Hepatocyte (in vitro differentiated cells): Measurements from ENCODE around the gene TUBA8. TPM values are rescaled to one million over a fixed set of nuclear protein-coding genes. Genes with fewer than 3 reads are reported as not detected.
A peak's percentile ranks its signal among the peaks of the same experiment; 100 is the strongest.
"Not testable (repeated sequence)": the region's sequence is repeated elsewhere in the genome, so short reads cannot be mapped to it uniquely, and the experiment has no call there.

Experiments used
- DNase-seq: peaks from one replicate; pipeline ENCODE4 v3.0.0-alpha.2; 2016; ENCODE audit warnings: low spot score
- H2AFZ ChIP-seq: fragments of 200-600 bp; sonication (generic); 2 replicates; pipeline ENCODE4 v1.6.0; 2016; ENCODE audit warnings: antibody characterized with exemption, mild to moderate bottlenecking
- H3K27ac ChIP-seq: fragments of 200-600 bp; sonication (generic); 2 replicates; pipeline ENCODE4 v1.5.1; 2016; ENCODE audit warnings: mild to moderate bottlenecking
- H3K27me3 ChIP-seq: fragments of 200-600 bp; sonication (generic); 2 replicates; pipeline ENCODE4 v1.6.1; 2016
- H3K36me3 ChIP-seq: fragments of 200-600 bp; sonication (generic); replicated peaks from 2 replicates; pipeline ENCODE4 v1.5.1; 2016; ENCODE audit warnings: low read depth; ENCODE audit not compliant: insufficient read depth
- H3K4me1 ChIP-seq: fragments of 200-600 bp; sonication (generic); 2 replicates; pipeline ENCODE4 v1.5.1; 2016; ENCODE audit warnings: mild to moderate bottlenecking, moderate library complexity; ENCODE audit not compliant: insufficient read depth
- H3K4me2 ChIP-seq: fragments of 200-600 bp; sonication (generic); 2 replicates; pipeline ENCODE4 v1.6.0; 2016
- H3K4me3 ChIP-seq: fragments of 200-600 bp; sonication (generic); 2 replicates; pipeline ENCODE4 v1.5.1; 2016; ENCODE audit warnings: mild to moderate bottlenecking
- H3K79me2 ChIP-seq: fragments of 200-600 bp; sonication (generic); 2 replicates; pipeline ENCODE4 v1.6.0; 2017; ENCODE audit warnings: mild to moderate bottlenecking
- H3K9me2 ChIP-seq: fragments of 200-600 bp; sonication (generic); replicated peaks from 2 replicates; pipeline ENCODE4 v1.6.0; 2017; ENCODE audit warnings: mild to moderate bottlenecking; ENCODE audit not compliant: insufficient read depth
- H3K9me3 ChIP-seq: fragments of 200-600 bp; sonication (generic); 2 replicates; pipeline ENCODE4 v1.5.1; 2016; ENCODE audit warnings: low read depth, mild to moderate bottlenecking
- H4K20me1 ChIP-seq: fragments of 200-600 bp; sonication (generic); 2 replicates; pipeline ENCODE4 v1.6.0; 2016; ENCODE audit warnings: mild to moderate bottlenecking; ENCODE audit not compliant: insufficient read depth, poor library complexity, severe bottlenecking
- CTCF ChIP-seq: fragments of 200-600 bp; sonication (generic); IDR thresholded peaks from 2 replicates; pipeline ENCODE4 v1.5.1; 2016; ENCODE audit warnings: antibody characterized with exemption, mild to moderate bottlenecking; ENCODE audit not compliant: poor library complexity
- EZH2 ChIP-seq: fragments of 200-600 bp; sonication (generic); IDR thresholded peaks from 2 replicates; pipeline ENCODE4 v1.6.1; 2016; ENCODE audit warnings: antibody characterized with exemption, mild to moderate bottlenecking, borderline replicate concordance
- EZH2phosphoT487 ChIP-seq: fragments of 200-600 bp; sonication (generic); IDR thresholded peaks from one replicate; pipeline ENCODE4 v1.6.1; 2018; ENCODE audit warnings: antibody characterized with exemption, mild to moderate bottlenecking, low read depth, moderate library complexity; ENCODE audit not compliant: unreplicated experiment, severe bottlenecking
- WGBS: methylation state at CpG from one replicate; pipeline ENCODE4 v1.1.6; 2016; ENCODE audit warnings: low lambda C conversion rate; ENCODE audit errors: missing lambda C conversion rate; 5-methylcytosine and 5-hydroxymethylcytosine counted together
- polyA plus RNA-seq: library from polyadenylated mRNA; unstranded; fragments of >200 nt; fragmentation: Nextera tagmentation; extraction: Ambion mirVana; gene quantifications from 2 replicates; pipeline ENCODE4 v1.2.1, GENCODE V29; 2016
- total RNA-seq: library from RNA; depleted of rRNA; stranded (reverse); fragments of >200 nt; gene quantifications from 2 replicates; pipeline ENCODE4 v1.2.3, GENCODE V29; 2014

TUBA8 gene
- total and polyA plus RNA-seq, 2 experiments from 2014 or later = 0.46 to 1.5 TPM

- no peaks in the 10 kb centered on the region for H3K9me2 ChIP-seq
- H3K4me1 ChIP-seq = no peaks in the 10 kb centered on the region
- H3K4me2 ChIP-seq = no peak overlapping the region
- no peak overlapping the region for H3K27ac ChIP-seq
- no peak for DNase-seq
- no peak for TF ChIP-seq CTCF
- TF ChIP-seq EZH2phosphoT487 = no peak
- TF ChIP-seq EZH2 = no peak
- H3K9me3 ChIP-seq = no peaks in the 10 kb centered on the region
- 89% methylated on average over 13 of the region's 13 CpGs for WGBS
- no peak overlapping the region for H2AFZ ChIP-seq
- no peaks in the 10 kb centered on the region for H3K79me2 ChIP-seq
- no peaks in the 10 kb centered on the region for H3K27me3 ChIP-seq
- no peaks in the 10 kb centered on the region for H4K20me1 ChIP-seq
- H3K4me3 ChIP-seq = no peak overlapping the region
- H3K36me3 ChIP-seq = no peaks in the 10 kb centered on the region
Measured at GRCh38 chr22:18121506-18121905, 10.9 kb downstream of the TUBA8 start.

- H3K4me2 ChIP-seq = no peak overlapping the region
- no peaks in the 10 kb centered on the region for H3K9me2 ChIP-seq
- TF ChIP-seq CTCF (peak; percentile 4), EZH2phosphoT487 (no peak)
- no peaks in the 10 kb centered on the region for H3K36me3 ChIP-seq
- no peak overlapping the region for H3K4me3 ChIP-seq
- no peaks in the 10 kb centered on the region for H3K4me1 ChIP-seq
- no peaks in the 10 kb centered on the region for H3K27me3 ChIP-seq
- no peak overlapping the region for H2AFZ ChIP-seq
- DNase-seq = no peak
- WGBS = 83% methylated on average over 5 of the region's 5 CpGs
- H3K9me3 ChIP-seq = no peaks in the 10 kb centered on the region
- no peaks in the 10 kb centered on the region for H4K20me1 ChIP-seq
- no peaks in the 10 kb centered on the region for H3K79me2 ChIP-seq
- H3K27ac ChIP-seq = no peak overlapping the region
Measured at GRCh38 chr22:18121954-18122554, 11.4 kb downstream of the TUBA8 start.

GRCh38 chr22:18123476-18124025 lies 12.9 kb downstream of the TUBA8 start:
- H4K20me1 ChIP-seq, H3K4me2 ChIP-seq, H3K36me3 ChIP-seq, H3K9me2 ChIP-seq, H3K27ac ChIP-seq, H3K4me1 ChIP-seq, H3K9me3 ChIP-seq, H3K27me3 ChIP-seq, H3K4me3 ChIP-seq, DNase-seq, H2AFZ ChIP-seq, H3K79me2 ChIP-seq: not testable (repeated sequence)
- WGBS = 93% methylated on average over 19 of the region's 19 CpGs

- no peak overlapping the region for H3K4me3 ChIP-seq
- H3K9me3 ChIP-seq = no peaks in the 10 kb centered on the region
- no peak for TF ChIP-seq EZH2phosphoT487
- no peak for TF ChIP-seq CTCF
- no peak for TF ChIP-seq EZH2
- H2AFZ ChIP-seq = no peak overlapping the region
- no peak for DNase-seq
- no peak overlapping the region for H3K27ac ChIP-seq
- H3K4me1 ChIP-seq = no peaks in the 10 kb centered on the region
- H3K4me2 ChIP-seq = no peak overlapping the region
- 97% methylated on average over 18 of the region's 18 CpGs for WGBS
- H3K79me2 ChIP-seq = no peaks in the 10 kb centered on the region
- no peaks in the 10 kb centered on the region for H3K27me3 ChIP-seq
- H4K20me1 ChIP-seq = no peaks in the 10 kb centered on the region
- no peaks in the 10 kb centered on the region for H3K36me3 ChIP-seq
- H3K9me2 ChIP-seq = no peaks in the 10 kb centered on the region
Measured at GRCh38 chr22:18126606-18127005, 16.0 kb downstream of the TUBA8 start.
